Dermis microvascular lymphatic vessel endothelial cell (primary cell): Measurements from ENCODE around the gene PRRC2B. TPM values are rescaled to one million over a fixed set of nuclear protein-coding genes. Genes with fewer than 3 reads are reported as not detected.
"Not testable (repeated sequence)": the region's sequence is repeated elsewhere in the genome, so short reads cannot be mapped to it uniquely, and the experiment has no call there.

Source experiments
- DNase-seq, 2 donors: peaks; one replicate each; pipeline versions ENCODE4 v3.0.0 to v3.0.0-alpha.2; 2010; ENCODE audit warnings: low read depth in 2 of 2
- total RNA-seq: library from RNA; depleted of rRNA; stranded (reverse); fragments of >200 nt; gene quantifications from 2 replicates; pipeline ENCODE4 v1.2.1, GENCODE V29; 2014

Gene PRRC2B
- total RNA-seq, 1 donor from 2014 or later: 31.1 TPM

DNA sequence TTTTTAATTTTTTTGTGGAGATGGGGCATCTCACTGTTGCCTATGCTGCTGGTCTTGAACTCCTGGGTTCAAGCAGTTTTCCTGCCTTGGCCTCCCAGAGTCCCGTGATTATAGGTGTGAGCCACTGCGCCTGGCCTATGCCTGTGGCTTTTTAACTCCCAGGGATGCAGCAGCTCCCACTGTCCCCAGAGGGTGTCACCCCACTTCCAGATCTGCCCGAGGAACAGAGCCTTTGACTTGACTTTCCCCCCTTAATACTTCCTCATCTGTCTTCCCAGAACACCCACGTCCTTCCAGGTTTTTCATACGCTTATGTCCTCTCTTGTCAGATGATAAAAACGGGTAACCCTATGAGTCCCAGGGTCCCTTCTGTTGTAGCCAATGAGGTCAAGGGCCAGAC, 7.6 kb upstream of the PRRC2B start:
- no peak for DNase-seq

DNA sequence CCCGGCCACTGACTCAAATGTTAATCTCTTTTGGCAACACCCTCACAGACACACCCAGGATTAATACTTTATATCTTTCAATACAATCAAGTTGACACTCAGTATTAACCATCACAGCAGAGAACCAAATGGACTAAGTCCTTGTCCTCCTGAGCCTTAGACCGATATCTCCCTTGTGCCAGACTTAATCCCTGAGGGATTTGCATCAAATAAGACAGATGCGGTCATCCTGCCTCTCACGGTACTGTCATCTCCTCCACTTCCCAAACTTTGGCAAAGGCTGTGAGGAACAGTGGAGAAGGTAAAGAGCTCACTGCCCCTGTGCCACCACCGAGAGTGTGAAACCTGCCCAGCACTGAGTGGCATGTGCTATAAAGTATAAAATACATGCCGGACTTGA, 6.5 kb upstream of the PRRC2B start:
- no peak for DNase-seq

DNA sequence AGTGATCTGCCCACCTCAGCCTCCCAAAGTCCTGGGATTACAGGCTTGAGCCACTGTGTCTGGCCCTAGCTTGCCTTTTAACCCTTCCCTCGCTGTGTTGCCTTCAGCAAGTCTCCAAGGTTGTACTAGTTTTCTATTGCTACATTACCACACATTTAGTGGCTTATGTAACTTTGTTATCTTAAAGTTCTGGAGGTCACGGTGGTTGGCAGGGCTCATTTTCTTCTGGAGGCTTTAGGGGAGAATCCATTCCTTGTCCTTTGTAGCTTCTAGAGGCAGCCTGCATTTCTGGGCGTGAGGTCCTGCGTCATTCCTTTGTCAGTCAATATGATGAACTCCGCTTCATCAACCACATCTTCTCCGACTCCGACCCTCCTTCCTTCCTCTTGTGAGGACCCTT, 2.9 kb upstream of the PRRC2B start:
- DNase-seq: no peak

DNA sequence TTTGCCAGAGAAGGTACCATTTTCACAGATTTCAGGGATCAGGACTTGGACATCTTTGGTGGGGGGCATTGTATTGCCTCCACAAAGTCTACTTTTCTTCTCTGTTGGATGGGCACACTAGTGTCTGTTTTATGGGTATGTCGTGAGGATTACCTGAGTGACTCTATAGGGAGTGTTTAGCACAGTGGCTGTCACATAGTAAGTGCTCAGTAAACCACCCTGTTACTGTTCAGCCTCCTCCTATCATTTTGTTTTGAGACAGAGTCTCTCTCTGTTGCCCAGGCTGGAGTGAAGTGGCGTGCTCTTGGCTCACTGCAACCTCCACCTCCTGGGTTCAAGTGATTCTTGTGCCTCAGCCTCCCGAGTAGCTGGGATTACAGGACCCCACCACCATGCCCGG, 2.4 kb upstream of the PRRC2B start:
- DNase-seq: no peak

DNA sequence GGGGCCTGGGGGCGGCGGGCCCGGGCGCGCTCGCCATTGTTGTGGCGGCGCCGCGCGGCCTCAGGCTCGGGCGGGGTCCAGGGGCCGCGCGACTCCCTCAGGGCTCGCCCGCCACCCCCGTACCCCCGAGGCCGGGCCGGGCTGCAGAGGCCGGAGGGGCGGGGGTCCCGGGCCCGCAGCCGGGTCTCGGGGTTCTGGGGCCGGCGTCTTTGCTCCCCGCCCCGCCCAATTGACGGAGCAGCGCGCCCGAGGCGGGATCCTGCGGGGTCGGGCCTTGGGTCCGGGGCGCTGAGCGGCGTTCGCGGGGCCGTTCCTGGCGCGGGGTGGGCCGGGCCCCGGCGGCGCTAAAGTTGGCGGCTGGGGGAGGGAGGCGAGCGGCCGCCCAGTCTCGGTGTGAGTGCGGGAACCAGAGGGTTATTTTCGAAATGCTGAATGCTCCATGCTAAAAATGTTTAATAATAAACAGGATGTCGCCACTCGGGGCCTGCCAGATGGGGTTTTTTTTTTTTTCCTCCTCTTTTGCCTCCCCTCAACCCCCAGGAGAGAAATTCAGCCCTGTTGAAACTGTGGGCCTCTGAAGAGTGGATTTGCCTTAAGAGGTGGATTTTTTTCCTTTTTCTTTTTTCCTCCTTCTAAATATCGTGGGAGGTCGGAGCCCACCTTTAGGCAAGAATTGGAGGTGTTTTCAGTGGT, 724 bp downstream of the PRRC2B start:
- DNase-seq: peak in 1 of 2 donors; percentile 52

DNA sequence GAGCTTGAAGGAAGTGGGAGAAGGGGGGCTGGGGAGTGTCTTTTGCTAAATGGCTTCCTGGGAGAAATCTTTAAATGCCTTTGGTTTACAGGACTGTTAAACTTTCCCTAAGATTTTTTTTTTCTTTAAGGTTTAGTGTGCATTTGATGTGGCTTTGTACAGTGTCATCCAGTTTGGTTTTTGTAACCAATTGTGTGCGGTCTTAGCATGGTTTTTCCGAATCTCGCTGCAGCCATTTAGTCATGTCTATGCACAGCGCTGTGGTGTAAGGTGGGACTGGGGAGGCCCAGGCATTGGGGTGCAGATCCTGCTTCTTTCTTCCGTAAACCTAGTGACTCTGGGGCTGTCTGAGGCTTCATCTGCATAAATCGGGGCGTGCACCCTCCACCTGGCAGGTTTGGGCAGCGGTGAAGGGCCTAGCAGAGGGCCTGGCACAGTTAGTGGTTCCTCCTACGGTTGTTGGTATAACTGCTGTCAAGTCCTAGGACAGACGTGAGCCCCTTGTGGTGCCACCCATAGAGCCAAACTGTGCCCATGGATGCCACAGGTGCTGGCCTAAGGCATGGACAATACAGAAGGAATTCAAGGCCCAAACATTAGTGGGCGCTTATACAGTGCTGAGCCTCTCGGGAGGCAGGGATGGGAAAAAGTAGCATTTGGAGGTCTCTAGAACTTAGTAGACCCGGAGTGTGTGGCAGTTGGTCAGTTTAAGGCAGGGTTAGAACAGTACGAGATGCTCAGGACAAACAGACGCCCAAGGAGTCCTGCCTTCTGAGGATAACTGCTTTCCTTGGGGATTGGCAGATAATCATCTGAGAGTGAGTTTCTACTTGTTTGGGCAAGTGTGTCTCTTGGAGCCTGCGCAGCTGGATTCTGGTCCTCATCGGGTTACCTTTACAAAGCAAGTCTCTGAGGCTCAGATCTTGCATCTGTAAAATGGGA, 1.5 kb downstream of the PRRC2B start:
- DNase-seq: no peak

DNA sequence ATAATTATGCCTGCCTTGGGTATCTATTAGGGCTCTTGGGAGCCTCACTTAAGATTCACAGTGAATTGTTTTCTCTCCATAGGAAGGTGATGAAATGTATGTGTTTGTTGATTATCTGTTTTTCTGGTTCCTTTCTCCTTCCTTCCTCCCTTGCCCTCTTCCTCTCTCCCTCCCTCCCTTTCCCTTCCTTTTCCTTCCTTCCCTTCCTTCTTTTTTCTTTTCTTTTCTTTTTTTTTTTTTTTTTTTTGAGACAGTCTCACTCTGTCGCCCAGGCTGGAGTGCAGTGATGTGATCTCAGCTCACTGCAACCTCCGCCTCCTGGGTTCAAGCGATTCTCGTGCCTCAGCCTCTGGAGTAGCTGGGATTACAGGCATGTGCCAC, 2.2 kb downstream of the PRRC2B start:
- DNase-seq: not testable (repeated sequence)

DNA sequence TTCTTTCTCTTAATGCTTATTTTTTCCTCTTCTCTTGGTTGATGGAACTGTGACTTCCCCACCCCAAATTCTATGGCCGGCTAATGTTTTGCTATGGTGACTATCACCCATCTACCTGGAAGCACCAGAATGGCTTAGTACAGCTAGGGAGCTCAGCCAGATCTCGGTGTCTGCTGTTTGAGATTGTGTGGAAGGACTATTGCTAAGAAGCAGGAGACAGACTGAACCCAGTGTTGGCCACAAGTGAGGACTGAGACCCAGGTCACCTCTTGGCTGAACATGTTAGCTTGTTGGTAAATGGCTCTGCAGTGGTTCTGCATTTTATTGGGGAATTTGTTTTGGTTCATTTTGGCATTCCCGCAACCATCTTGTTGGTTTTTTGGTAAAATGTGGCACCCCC, 2.7 kb downstream of the PRRC2B start:
- no peak for DNase-seq

DNA sequence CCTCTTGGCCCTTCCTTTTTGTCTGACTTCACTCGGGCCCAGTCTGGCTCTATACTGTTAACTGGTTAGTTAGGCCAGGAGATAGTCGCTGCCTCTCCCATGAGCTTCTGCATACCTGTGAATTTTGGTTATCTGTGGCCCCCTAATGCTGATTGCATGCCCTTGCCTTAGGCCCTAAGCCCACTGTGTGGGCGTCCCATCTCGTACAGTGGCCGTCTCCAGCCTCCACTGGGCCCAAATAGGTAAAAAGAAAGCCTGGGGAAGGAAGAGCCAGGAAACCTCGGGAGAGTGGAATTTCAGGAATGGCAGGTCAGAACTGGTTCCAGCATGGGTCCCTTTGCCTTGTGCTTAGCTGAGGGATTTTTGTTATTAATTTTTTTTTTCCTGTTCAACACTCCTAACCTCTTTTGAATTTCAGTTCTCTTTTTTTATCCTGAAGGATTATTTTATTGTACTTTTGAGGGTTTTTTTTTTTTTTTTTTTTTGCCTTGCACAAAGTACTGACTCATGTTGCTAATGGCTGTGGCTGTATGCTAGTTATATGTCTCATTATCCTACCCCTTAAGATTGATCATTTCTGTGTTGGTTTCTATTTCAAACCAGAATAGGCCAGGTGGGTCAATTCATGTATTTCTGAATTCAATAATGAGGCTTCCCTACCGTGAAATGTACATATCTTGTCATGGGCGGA, 3.4 kb downstream of the PRRC2B start:
- DNase-seq: no peak

DNA sequence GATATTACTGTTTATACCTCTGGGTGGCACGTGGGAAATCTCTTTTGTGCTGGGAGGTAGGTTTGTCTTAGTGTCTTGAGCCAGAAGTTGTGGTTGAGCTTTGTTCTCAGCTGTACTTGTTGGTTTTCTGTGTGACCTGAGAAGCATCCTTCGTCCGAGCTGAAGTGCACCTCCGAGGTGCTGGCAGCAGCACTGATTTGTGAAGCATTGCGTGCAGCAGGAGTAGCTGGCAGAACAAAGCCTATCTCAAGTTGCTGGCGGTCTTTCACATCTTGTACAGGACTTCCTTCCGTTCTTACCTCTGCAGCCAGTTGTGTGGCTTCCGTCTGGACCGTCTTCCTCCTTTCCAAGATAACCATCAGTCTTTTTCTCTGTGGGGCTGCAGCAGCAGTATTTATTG, 4.3 kb downstream of the PRRC2B start:
- peak in 1 of 2 donors; percentile 62 for DNase-seq

DNA sequence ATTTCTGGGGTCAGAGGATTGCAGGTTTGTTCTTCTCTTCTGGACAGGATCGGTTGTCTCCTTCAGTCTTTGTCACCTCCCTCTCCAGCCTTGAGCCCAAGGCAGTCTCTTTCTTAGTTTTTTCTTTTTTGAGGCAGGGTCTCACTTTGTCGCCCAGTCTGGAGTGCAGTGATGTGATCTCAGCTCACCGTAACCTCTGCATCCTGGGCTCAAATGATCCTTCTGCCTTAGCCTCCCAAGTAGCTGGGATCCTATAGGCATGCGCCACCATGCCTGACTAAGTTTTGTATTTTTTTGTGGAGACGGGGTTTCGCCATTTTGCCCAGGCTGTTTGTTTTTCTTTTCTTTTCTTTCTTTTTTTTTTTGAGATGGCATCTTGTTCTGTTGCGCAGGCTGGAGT, 6.1 kb downstream of the PRRC2B start:
- DNase-seq: no peak

DNA sequence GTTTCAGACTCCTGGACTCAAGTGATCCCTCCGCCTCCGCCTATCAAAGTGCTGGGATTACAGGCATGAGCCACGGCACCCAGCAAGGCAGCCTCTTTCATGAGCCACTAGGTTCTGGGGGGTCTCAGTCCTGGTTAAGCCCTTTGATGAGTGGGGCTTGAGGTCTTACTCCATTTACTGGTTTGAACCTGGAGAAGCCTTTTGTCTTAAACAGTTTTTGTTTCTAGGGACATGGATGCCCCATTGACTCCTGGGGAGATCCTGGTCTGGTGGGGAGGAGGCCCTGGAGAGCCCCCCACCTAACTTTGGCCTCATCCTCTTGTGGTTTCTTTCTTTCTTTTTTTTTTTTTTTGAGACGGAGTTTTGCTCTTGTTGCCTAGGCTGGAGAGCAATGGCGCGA, 6.7 kb downstream of the PRRC2B start:
- no peak for DNase-seq

DNA sequence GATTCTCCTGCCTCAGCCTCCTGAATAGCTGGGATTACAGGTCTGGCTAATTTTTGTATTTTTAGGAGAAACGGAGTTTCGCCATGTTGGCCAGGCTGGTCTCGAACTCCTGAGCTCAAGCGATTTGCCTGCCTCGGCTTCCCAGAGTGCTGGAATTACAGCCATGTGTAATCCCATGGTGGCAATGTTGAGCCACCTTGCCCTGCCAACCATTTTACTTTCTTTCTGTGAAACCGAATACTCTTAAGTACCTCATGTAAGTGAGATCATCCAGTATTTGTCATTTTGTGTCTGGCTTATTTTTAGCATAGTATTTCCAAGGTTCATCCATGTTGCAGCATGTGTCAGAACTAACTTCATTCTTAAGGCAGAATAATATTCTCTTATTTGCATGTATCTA, 8.2 kb downstream of the PRRC2B start:
- DNase-seq: no peak

DNA sequence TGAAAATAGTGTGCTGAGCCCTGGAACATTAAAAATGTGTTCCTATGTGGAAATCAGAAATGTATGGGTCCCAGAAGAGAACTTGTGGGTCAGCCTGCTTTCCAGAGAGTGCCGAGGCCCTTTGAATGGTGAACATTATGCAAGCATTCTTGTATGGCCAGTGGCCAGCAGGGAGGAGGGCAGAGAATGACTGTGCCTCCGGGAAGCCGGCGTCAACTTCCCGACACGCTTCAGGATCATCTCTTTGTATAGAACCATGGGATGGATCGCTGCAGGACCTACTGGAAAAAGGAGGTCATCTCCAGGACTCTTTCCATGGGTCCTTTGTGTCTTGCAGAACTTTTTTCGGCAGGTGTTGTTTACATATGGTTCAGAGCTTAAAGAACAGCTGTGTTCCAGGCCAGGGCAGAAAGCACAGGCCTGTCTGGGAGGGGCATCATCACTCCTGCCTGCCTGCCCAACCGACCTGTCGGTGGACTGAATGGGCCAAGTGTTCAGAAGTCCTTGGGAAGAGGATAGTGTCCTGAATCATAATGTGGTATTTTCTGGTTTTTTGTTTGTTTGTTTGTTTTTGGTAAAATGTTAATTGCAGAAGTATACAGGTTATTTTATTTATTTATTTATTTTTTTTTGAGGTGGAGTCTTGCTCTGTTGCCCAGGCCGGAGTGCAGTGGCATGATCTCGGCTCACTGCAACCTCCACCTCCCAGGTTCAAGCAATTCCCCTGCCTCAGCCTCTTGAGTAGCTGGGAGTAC, 9.0 kb downstream of the PRRC2B start:
- DNase-seq: peak; percentile 86 to 93

DNA sequence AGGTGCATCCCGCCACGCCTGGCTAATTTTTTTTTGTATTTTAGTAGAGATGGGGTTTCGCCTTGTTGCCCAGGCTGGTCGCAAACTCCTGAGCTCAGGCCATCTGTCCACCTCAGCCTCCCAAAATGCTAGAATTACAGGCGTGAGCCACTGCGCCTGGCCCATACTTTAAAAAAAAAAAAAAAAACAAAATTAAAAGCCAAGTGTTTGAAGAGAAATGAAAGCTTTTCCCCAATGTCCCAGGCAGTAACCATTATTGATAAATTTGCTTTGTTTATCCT, 9.5 kb downstream of the PRRC2B start:
- no peak for DNase-seq

DNA sequence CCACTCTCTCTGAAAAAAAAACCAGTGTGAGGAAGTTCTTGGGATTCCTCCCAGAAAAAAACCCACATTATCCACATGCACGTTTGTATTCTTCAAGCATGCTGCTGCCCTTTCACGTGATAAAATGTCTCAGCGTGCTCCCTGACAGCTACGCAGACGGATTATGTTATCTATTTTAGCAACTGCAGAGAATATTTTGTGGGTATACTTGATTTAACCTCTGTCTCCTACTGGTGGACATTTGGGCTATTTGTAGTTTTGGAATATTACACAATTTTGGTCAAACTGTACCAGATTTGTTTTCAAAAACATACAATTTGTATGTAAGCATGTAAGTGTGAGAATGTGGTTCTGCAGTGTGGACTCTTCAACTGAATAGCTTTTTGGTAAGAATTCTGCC, 10.7 kb downstream of the PRRC2B start:
- no peak for DNase-seq

DNA sequence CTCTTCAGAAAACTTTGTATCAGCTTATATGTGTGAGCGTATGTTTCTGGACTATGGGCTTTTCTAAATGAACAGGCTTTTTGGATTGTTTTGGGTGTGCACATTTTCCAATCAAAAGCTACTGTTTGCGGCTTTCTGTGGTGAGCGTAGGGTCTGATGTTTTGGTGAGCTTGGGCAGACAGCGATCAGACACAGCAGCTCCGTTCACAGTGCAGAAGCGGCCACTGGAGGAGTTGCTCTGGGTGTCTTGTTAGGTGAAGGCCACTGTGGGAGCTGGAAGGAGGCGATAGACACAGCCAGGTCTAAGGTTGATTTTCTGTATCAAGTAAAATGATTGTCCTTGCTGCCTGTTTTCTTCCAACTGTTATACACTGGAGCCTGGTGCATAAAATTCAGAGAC, 11.1 kb downstream of the PRRC2B start:
- no peak for DNase-seq

DNA sequence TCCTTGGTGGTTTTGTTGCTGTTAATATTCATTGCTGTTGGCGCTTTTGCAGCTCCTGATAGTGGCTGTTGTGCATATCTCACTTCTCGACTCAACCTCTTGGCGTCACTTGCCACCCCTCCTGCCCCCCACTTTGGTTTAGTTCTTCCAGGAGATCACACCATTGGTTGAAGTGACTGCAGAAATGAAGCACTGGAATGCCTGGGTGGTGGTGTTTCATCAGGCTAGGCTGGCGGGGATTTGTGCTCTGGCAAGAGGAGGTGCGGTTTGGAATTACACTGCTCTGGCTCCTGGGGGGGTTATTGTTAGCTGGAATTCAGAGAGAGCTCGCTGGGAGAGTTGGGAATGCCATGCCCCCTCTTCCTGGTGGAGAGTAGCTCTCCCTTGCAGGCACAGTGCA, 11.5 kb downstream of the PRRC2B start:
- no peak for DNase-seq

DNA sequence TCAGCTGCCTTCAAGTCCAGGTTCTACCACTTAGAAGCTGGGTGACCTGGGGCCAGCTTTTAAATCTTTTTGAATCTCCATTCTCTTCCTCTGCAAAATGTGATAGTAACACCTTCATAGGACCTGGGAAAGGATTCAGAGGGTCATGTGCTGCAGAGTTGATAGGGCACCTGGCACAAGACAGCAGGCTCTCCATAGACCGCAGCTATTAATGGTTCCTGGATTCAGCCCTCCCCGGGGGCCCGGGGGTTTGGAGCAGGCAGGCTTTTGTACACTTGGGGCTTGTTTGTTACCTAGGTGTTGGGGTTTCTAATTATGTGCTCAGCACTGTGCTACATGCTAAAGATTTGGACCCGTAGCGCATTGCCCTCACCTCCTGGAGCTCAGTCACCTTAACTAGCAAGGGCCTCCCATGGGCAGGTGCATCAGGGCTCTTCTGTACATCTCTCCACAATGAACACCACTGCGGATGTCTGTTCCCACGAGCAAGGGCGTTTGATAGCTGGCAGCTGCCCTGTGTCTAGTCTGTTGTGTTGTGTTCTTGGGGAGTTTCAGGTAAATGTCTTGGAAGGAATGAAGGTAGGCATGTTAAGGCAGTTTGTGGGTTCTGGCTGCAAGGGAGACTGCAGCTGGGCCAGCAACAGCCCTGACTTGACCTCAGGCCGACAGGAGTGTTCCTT, 12.1 kb downstream of the PRRC2B start:
- DNase-seq: no peak

DNA sequence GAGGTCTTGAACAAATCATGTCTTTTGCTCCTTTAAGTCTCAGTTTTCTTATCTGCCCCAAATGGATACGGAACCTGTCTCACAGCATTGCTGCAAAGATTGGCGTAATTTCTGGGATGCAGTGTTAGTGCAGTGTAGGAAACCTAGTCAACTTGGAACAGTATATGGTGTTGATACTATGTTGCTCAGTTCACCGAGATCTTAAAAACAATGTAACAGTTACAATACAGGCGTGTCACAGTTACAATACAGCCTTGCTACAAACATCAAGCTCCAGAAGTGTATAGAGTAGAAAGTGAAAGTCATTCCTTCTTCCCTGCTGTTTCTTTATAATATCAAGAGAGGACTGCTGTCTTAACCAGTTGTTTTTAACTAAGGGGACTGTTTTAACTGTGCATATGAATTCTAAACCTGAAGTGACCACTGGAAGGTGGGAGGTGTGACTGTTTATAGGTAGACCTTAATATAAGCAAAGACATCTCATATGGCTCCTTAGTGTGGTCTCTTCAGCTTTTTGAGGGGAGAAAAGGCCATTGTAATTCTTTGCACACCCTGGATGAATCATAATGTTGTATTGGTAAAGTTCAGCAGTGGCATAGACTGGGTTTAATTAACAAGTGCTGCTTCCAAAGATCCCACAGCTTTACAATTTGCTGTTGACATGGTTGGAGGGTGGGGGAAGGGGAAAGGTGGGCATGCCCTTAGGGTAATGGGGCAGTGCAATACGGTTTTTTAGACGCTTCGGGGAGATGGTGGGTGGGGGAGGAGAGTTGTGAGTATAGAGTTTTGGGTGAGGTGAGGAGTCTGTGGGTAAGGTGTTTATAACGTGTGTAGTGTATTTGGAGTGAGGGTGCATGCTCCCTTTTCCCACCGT, 12.9 kb downstream of the PRRC2B start:
- no peak for DNase-seq
